ENCODE data around the gene OR3A3. TPM values are rescaled to one million over a fixed set of nuclear protein-coding genes. Genes with fewer than 3 reads are reported as not detected.
A peak's percentile ranks its signal among the peaks of the same experiment; 100 is the strongest.
"Not testable (repeated sequence)": the region's sequence is repeated elsewhere in the genome, so short reads cannot be mapped to it uniquely, and the experiment has no call there.

The OR3A3 gene
- total RNA-seq, 2 experiments from 2014 or later: not detected

GRCh38 chr17:3433215-3433614 is 22.0 kb downstream of the OR3A3 start:
- H3K27ac Mint-ChIP-seq; H3K4me3 Mint-ChIP-seq; H3K36me3 Mint-ChIP-seq (ENCODE audit: low read depth); POLR2A ChIA-PET; H3K27me3 Mint-ChIP-seq; CTCF ChIA-PET; H3K9me3 Mint-ChIP-seq; H3K4me1 Mint-ChIP-seq: not testable (repeated sequence)
- peak; percentile 17 for DNase-seq

- Mint-ChIP-seq H3K36me3 (ENCODE audit: low read depth) (no peaks in the 10 kb centered on the region), H3K27ac (no peak within 1 kb of the TSS)
Observed at GRCh38 chr17:3433741-3434140, 22.6 kb downstream of the OR3A3 start, which contains the start of gene OR1E2. Gene OR1E2, minus strand, starts transcription at chr17:3433841. Its CDS starts 0 bp downstream, at chr17:3433841.

GRCh38 chr17:3438368-3438767 is 27.2 kb downstream of the OR3A3 start:
- no peak overlapping the region for H3K27ac Mint-ChIP-seq
- H3K4me1 Mint-ChIP-seq: no peaks in the 10 kb centered on the region
- ChIA-PET POLR2A (no interaction called here), CTCF (no interaction called here)
- H3K4me3 Mint-ChIP-seq: no peak overlapping the region
- H3K36me3 Mint-ChIP-seq (ENCODE audit: low read depth): no peaks in the 10 kb centered on the region
- peaks cover 4% of the 10 kb centered on the region for H3K27me3 Mint-ChIP-seq
- no peaks in the 10 kb centered on the region for H3K9me3 Mint-ChIP-seq
- DNase-seq: no peak

More at GRCh38 chr17:3433741-3434140, 22.6 kb downstream of the OR3A3 start, which contains the start of gene OR1E2:
- no peak for DNase-seq
- ChIA-PET CTCF (no interaction called here), POLR2A (no interaction called here)
- Mint-ChIP-seq H3K9me3 (no peaks in the 10 kb centered on the region), H3K4me1 (no peaks in the 10 kb centered on the region), H3K4me3 (no peak within 1 kb of the TSS), H3K27me3 (no peaks in the 10 kb centered on the region)

DNA sequence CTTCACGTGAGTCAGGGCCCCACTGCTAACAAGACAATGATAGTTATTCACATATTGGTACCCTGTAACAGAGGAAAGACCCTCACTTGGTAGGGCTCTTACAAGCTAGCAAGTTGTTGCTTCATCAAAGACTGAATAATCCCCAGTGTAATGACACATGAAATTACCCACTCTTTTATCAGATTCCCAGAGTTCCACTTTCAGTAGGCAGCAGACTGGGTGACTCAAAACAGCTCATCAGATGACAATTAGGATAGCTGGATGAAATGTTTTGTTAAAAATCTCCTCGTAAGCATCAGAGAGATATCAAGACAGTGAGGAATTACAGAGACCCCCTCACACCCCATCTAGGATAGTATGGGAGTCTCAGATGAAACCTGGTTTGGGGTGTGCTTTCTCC is 29.3 kb downstream of the OR3A3 start:
- Mint-ChIP-seq H3K27me3 (peaks cover 5% of the 10 kb centered on the region), H3K27ac (no peak overlapping the region), H3K9me3 (no peaks in the 10 kb centered on the region), H3K4me3 (no peak overlapping the region), H3K4me1 (no peaks in the 10 kb centered on the region), H3K36me3 (ENCODE audit: low read depth) (no peaks in the 10 kb centered on the region)
- POLR2A ChIA-PET: no interaction called here
- CTCF ChIA-PET: no interaction called here
- DNase-seq: no peak

- ChIA-PET CTCF (no interaction called here), POLR2A (no interaction called here)
- DNase-seq: no peak
- Mint-ChIP-seq H3K27me3 (peaks cover 14% of the 10 kb centered on the region), H3K4me1 (no peaks in the 10 kb centered on the region), H3K27ac (no peak overlapping the region), H3K9me3 (no peaks in the 10 kb centered on the region), H3K4me3 (no peak overlapping the region), H3K36me3 (ENCODE audit: low read depth) (no peaks in the 10 kb centered on the region)
Observed at GRCh38 chr17:3447625-3448024, 36.5 kb downstream of the OR3A3 start.

DNA sequence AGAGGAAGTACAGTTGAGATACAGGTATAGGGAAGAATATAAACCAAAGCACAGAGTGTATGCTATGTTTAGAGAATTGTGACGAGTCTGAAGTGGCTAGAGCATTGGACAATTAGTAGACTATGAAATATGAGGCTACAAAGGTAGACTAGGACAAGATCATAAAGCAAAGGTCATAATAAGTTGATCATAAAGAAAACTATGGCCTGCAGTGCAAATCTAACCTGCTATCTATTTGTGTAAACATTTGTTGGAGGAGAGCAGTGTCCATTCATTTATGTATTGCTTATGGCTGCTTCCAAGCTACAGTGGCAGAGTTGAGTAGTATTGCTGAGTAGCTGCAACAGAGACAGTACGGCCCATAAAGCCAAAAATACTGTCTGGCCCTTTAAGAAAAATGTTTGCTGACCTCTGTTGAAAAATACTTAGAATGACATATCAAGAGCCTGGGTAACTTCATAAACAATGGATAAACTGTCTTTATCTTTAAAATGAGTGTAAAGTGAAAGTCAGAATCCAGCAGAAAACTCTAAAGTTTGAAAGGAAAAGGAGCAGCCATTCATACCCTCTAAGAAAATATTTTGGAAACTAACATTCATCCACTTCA is 37.0 kb downstream of the OR3A3 start:
- H3K9me3 Mint-ChIP-seq: no peaks in the 10 kb centered on the region
- ChIA-PET CTCF (no interaction called here), POLR2A (no interaction called here)
- no peak overlapping the region for H3K27ac Mint-ChIP-seq
- H3K4me3 Mint-ChIP-seq: no peak overlapping the region
- H3K4me1 Mint-ChIP-seq: no peaks in the 10 kb centered on the region
- H3K36me3 Mint-ChIP-seq (ENCODE audit: low read depth): no peaks in the 10 kb centered on the region
- DNase-seq: no peak
- peaks cover 12% of the 10 kb centered on the region for H3K27me3 Mint-ChIP-seq

DNA sequence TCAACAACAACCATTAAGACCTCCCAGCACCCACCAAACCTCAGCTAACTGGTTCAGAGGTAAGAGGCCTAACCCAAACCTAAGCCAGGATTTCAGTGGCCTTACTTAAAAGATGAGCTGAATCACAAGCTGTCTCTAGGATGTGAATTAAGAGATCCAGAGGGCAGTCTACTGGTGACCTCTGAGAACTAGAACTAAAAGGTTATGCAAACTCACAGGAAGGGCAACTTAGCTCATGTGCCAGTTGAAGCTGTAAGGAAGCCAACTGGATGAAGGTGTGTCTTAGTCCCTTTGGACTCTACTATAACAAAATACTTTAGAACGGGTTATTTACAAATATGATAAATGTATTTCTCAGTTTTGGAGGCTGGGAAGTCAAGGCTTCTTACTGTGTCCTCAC is 55.2 kb downstream of the OR3A3 start:
- H3K9me3 Mint-ChIP-seq; H3K4me3 Mint-ChIP-seq; H3K27me3 Mint-ChIP-seq; H3K36me3 Mint-ChIP-seq (ENCODE audit: low read depth); H3K4me1 Mint-ChIP-seq; DNase-seq; POLR2A ChIA-PET; H3K27ac Mint-ChIP-seq; CTCF ChIA-PET: not testable (repeated sequence)

- H3K27me3 Mint-ChIP-seq: peaks cover 2% of the 10 kb centered on the region
- no peak overlapping the region for H3K4me3 Mint-ChIP-seq
- H3K4me1 Mint-ChIP-seq: no peaks in the 10 kb centered on the region
- no peak overlapping the region for H3K27ac Mint-ChIP-seq
- no peaks in the 10 kb centered on the region for H3K36me3 Mint-ChIP-seq (ENCODE audit: low read depth)
- DNase-seq: no peak
- ChIA-PET POLR2A (no interaction called here), CTCF (no interaction called here)
- H3K9me3 Mint-ChIP-seq: no peaks in the 10 kb centered on the region
Observed at GRCh38 chr17:3469529-3469928, 58.4 kb downstream of the OR3A3 start.

DNA sequence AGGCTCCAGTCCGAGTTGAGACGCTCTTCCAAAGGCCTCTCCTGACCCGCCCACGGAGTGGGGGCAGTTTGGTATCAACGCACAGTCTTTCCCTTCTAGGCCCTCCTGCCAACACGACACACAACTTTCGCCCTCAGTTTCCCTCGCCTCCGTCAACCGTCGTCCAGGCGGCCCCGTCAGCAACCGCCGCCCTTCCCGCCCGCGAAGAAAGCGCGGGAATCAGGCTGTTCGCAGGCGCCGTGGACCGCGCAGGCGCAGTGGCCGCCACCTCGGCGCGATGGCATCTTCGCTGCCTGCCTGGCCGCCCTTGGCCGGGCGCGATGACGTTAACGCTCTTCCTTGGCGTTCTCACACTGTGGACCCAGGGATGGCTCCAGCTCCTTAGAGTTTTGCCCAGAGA is 60.4 kb downstream of the OR3A3 start, which contains the start of gene SPATA22:
Gene SPATA22 (minus strand): TSS at position 221 of the 400 bp plus-strand sequence. CDS start 2,494 bp downstream, outside the sequence.
- POLR2A ChIA-PET: no interaction called here
- Mint-ChIP-seq H3K4me3 (no peak within 1 kb of the TSS), H3K27me3 (peaks cover 2% of the 10 kb centered on the region), H3K27ac (no peak within 1 kb of the TSS), H3K4me1 (no peaks in the 10 kb centered on the region), H3K9me3 (no peaks in the 10 kb centered on the region), H3K36me3 (ENCODE audit: low read depth) (no peaks in the 10 kb centered on the region)
- CTCF ChIA-PET: no interaction called here
- DNase-seq: no peak

- no peaks in the 10 kb centered on the region for H3K36me3 Mint-ChIP-seq (ENCODE audit: low read depth)
- no peak overlapping the region for H3K27ac Mint-ChIP-seq
- CTCF ChIA-PET: no interaction called here
- no peak overlapping the region for H3K4me3 Mint-ChIP-seq
- H3K9me3 Mint-ChIP-seq: no peaks in the 10 kb centered on the region
- POLR2A ChIA-PET: no interaction called here
- DNase-seq: no peak
- peaks cover 2% of the 10 kb centered on the region for H3K27me3 Mint-ChIP-seq
- H3K4me1 Mint-ChIP-seq: no peaks in the 10 kb centered on the region
Observed at GRCh38 chr17:3472137-3472536, 61.0 kb downstream of the OR3A3 start.

Other genes with a start within 250 kb of the OR3A3 start
- gene OR1A2, start 213.9 kb upstream of the OR3A3 start, total RNA-seq: not detected
- gene OR1A1, start 203.7 kb upstream of the OR3A3 start, total RNA-seq: under 1 TPM in 1 of 2 experiments, not detected in 1; 0.05 TPM
- gene OR3A1, start 113.0 kb upstream of the OR3A3 start, total RNA-seq: under 1 TPM in 1 of 2 experiments, not detected in 1; 0.40 TPM
- 1 to 10 TPM; 1.3 to 1.5 TPM for gene OR3A2, start 25.1 kb upstream of the OR3A3 start, total RNA-seq
- not detected for gene OR1E1, start 13.0 kb upstream of the OR3A3 start, total RNA-seq
- not detected for gene OR1E2, start 22.5 kb downstream of the OR3A3 start, total RNA-seq
- not detected for gene SPATA22, start 60.4 kb downstream of the OR3A3 start, total RNA-seq
- not detected for gene ASPA, start 64.6 kb downstream of the OR3A3 start, total RNA-seq
- gene TRPV3, start 146.4 kb downstream of the OR3A3 start, total RNA-seq: under 1 TPM; 0.13 to 0.43 TPM
- gene TRPV1, start 198.0 kb downstream of the OR3A3 start, total RNA-seq: 1 to 10 TPM; 3.8 to 5.1 TPM
- gene SHPK, start 224.9 kb downstream of the OR3A3 start, total RNA-seq: 10 to 100 TPM; 10.4 TPM
- gene CTNS, start 225.4 kb downstream of the OR3A3 start, total RNA-seq: 10 to 100 TPM; 24.5 to 26.5 TPM